ENCODE measurements around the gene ITGAD. TPM values are rescaled to one million over a fixed set of nuclear protein-coding genes. Genes with fewer than 3 reads are reported as not detected.
A peak's percentile ranks its signal among the peaks of the same experiment; 100 is the strongest.

The ITGAD gene
- polyA plus RNA-seq, 2 of the 4 experiments (the other 2 are of a cell fraction) = not detected

GRCh38 chr16:31402687-31403086 lies 9.6 kb downstream of the ITGAD start:
- FAIRE-seq (no peak), ATAC-seq (no peak)

GRCh38 chr16:31403590-31404352 lies 10.6 kb downstream of the ITGAD start:
- 31% methylated on average over 21 of the region's 21 CpGs for WGBS (ENCODE audit: missing lambda C conversion rate)
- peak overlapping the region; percentile 85 for H3K4me2 ChIP-seq
- FAIRE-seq (no peak), ATAC-seq (peak; percentile 37 to 47), DNase-seq (ENCODE audit: low read depth in 1 of 2, low spot score in 1 of 2) (no peak)
- H3K4me3 ChIP-seq = peak overlapping the region; percentile 70
- peaks cover 16% of the 10 kb centered on the region for H3K4me1 ChIP-seq
- peaks cover 10% of the 10 kb centered on the region for H3K9me3 ChIP-seq
- TF ChIP-seq E2F6 (IDR thresholded peaks at IDR 0.05; ENCODE audit: borderline replicate concordance, low read depth) = no peak
- H3K27ac ChIP-seq = peak overlapping the region; percentile 84 to 92
- ChIA-PET CTCF (interaction anchor here (1.1 to 1.6 kb wide), 4 partner anchors 9 to 48 kb away, joined by 3 to 4 read pairs (median 4); no protein-coding TSS in a partner anchor), POLR2A (no interaction called here)

More at GRCh38 chr16:31402687-31403086, 9.6 kb downstream of the ITGAD start:
- no peak overlapping the region for H3K4me3 ChIP-seq
- CTCF ChIA-PET = interaction anchor here (1.1 to 1.5 kb wide), 4 partner anchors 11 to 260 kb away, joined by 3 to 4 read pairs (median 3); no protein-coding TSS in a partner anchor
- no peak for TF ChIP-seq EHMT2 (IDR thresholded peaks at IDR 0.05; ENCODE audit: low read depth)
- TF ChIP-seq TP53 (CRISPR knock-in tag; IDR thresholded peaks at IDR 0.05) = no peak
- TF ChIP-seq POLR2AphosphoS2 (conservative IDR thresholded peaks at IDR 0.05; ENCODE audit: low read length) = no peak
- no peak for TF ChIP-seq NR3C1 (IDR thresholded peaks at IDR 0.05)
- no peak for TF ChIP-seq EP300 (IDR thresholded peaks at IDR 0.05)
- no peak for TF ChIP-seq JUNB (IDR thresholded peaks at IDR 0.05)
- TF ChIP-seq ELK1 (IDR thresholded peaks at IDR 0.05; ENCODE audit: low read depth, low read length) = no peak
- TF ChIP-seq FOSB (CRISPR knock-in tag; IDR thresholded peaks at IDR 0.05) = no peak
- no peak for TF ChIP-seq SREBF2 (IDR thresholded peaks at IDR 0.05)
- TF ChIP-seq SMC3 (IDR thresholded peaks at IDR 0.05) = no peak
- no peak for TF ChIP-seq POLR2A (IDR thresholded peaks at IDR 0.05; ENCODE audit: low read length)
- TF ChIP-seq RARB (CRISPR knock-in tag; IDR thresholded peaks at IDR 0.05) = no peak
- H3K27ac ChIP-seq = no peak overlapping the region
- 86% methylated on average over 1 of the region's 1 CpG for WGBS (ENCODE audit: missing lambda C conversion rate)
- peaks cover 10% of the 10 kb centered on the region for H3K9me3 ChIP-seq
- POLR2A ChIA-PET = no interaction called here
- peak overlapping the region; percentile 85 for H3K4me2 ChIP-seq
- H3K4me1 ChIP-seq = peaks cover 16% of the 10 kb centered on the region
- no peak for DNase-seq (ENCODE audit: low read depth in 1 of 2, low spot score in 1 of 2)

- TF ChIP-seq ATOH8 (CRISPR knock-in tag; IDR thresholded peaks at IDR 0.05; ENCODE audit: low read depth) = no peak
- no peak for TF ChIP-seq BHLHE40 (IDR thresholded peaks at IDR 0.05; ENCODE audit: low read depth, low read length)
- 0 out of 2 replicates have a peak, but pooled peaks have one; percentile 42 for TF ChIP-seq CHD4 (IDR thresholded peaks at IDR 0.05; ENCODE audit: borderline replicate concordance)
- TF ChIP-seq JUN (IDR thresholded peaks at IDR 0.05) = peak in 1 of 2 experiments; percentile 74; a peak in 2 of 5 replicates
- no peak for TF ChIP-seq KDM1A (IDR thresholded peaks at IDR 0.05; ENCODE audit: low read depth)
- TF ChIP-seq PBX3 (IDR thresholded peaks at IDR 0.05) = peak; percentile 79
- no peak for TF ChIP-seq HOXA7 (CRISPR knock-in tag; IDR thresholded peaks at IDR 0.05)
- peak; percentile 53 for TF ChIP-seq MAX (IDR thresholded peaks at IDR 0.05)
- TF ChIP-seq POLR2A (IDR thresholded peaks at IDR 0.05; ENCODE audit: low read length) = peak; percentile 91
- no peak for TF ChIP-seq ZSCAN20 (CRISPR knock-in tag; IDR thresholded peaks at IDR 0.05)
- TF ChIP-seq RNF2 (IDR thresholded peaks at IDR 0.05; ENCODE audit: borderline replicate concordance, low read depth) = no peak
- TF ChIP-seq E2F6 (IDR thresholded peaks at IDR 0.05; ENCODE audit: borderline replicate concordance, low read depth) = 0 out of 2 replicates have a peak, but pooled peaks have one; percentile 29
- no peak for TF ChIP-seq CHD2 (IDR thresholded peaks at IDR 0.05; ENCODE audit: low read length, partially characterized antibody)
- no peak for TF ChIP-seq HOXB5 (CRISPR knock-in tag; IDR thresholded peaks at IDR 0.05)
- 0 out of 3 replicates have a peak, but pooled peaks have one; percentile 70 for TF ChIP-seq BCL3 (IDR thresholded peaks at IDR 0.05)
- TF ChIP-seq RARB (CRISPR knock-in tag; IDR thresholded peaks at IDR 0.05) = no peak
- Histone ChIP-seq H3K4me3 (peak overlapping the region; percentile 70), H3K9me3 (peaks cover 9% of the 10 kb centered on the region), H3K4me1 (peaks cover 20% of the 10 kb centered on the region), H3K4me2 (peak overlapping the region; percentile 85), H3K27ac (peak overlapping the region; percentile 84 to 92)
- DNase-seq (ENCODE audit: low read depth in 1 of 2, low spot score in 1 of 2) = peak; percentile 81 to 97
- CTCF ChIA-PET = interaction anchor here (1.6 kb wide), 1 partner anchor 10 kb away, joined by 4 read pairs; no protein-coding TSS in a partner anchor
- POLR2A ChIA-PET = no interaction called here
- no peak for FAIRE-seq
- 6% methylated on average over 9 of the region's 9 CpGs for WGBS (ENCODE audit: missing lambda C conversion rate)
- peak; percentile 98 to 99 for ATAC-seq
Observed at GRCh38 chr16:31404353-31405064, 11.4 kb downstream of the ITGAD start.
